Smooth muscle cell (in vitro differentiated cells): ENCODE measurements around the gene RTN4IP1. TPM values are rescaled to one million over a fixed set of nuclear protein-coding genes. Genes with fewer than 3 reads are reported as not detected.

ENCODE experiments used
- DNase-seq: peaks from one replicate; lab custom pipeline; 2025; ENCODE audit not compliant: unreplicated experiment; lab: John Stamatoyannopoulos, UW
- H2AFZ ChIP-seq: fragments of 200-600 bp; sonication (generic); 2 replicates; pipeline ENCODE4 v1.6.0; 2016; ENCODE audit warnings: antibody characterized with exemption, low read depth, mild to moderate bottlenecking
- H3F3A ChIP-seq: fragments of 200-600 bp; sonication (generic); 2 replicates; pipeline ENCODE4 v1.6.0; 2017; ENCODE audit warnings: antibody characterized with exemption, low read depth
- H3K27ac ChIP-seq: fragments of 200-600 bp; sonication (generic); 2 replicates; pipeline ENCODE4 v1.5.1; 2016; ENCODE audit warnings: low read depth, mild to moderate bottlenecking
- H3K27me3 ChIP-seq: fragments of 200-600 bp; sonication (generic); 2 replicates; pipeline ENCODE4 v1.6.1; 2016; ENCODE audit warnings: low read depth, mild to moderate bottlenecking
- H3K36me3 ChIP-seq: fragments of 200-600 bp; sonication (generic); 2 replicates; pipeline ENCODE4 v1.5.1; 2016; ENCODE audit warnings: low read depth
- H3K4me1 ChIP-seq: fragments of 200-600 bp; sonication (generic); 2 replicates; pipeline ENCODE4 v1.5.1; 2016; ENCODE audit warnings: low read depth
- H3K4me2 ChIP-seq: fragments of 200-600 bp; sonication (generic); 2 replicates; pipeline ENCODE4 v1.6.0; 2016; ENCODE audit warnings: mild to moderate bottlenecking
- H3K4me3 ChIP-seq: fragments of 200-600 bp; sonication (generic); 2 replicates; pipeline ENCODE4 v1.5.1; 2016; ENCODE audit warnings: mild to moderate bottlenecking
- H3K79me2 ChIP-seq: fragments of 200-600 bp; sonication (generic); 2 replicates; pipeline ENCODE4 v1.6.0; 2016; ENCODE audit warnings: low read depth, mild to moderate bottlenecking
- H3K9ac ChIP-seq: fragments of 200-600 bp; sonication (generic); 2 replicates; pipeline ENCODE4 v1.6.0; 2016; ENCODE audit warnings: low read depth
- H3K9me3 ChIP-seq: fragments of 200-600 bp; sonication (generic); replicated peaks from 2 replicates; pipeline ENCODE4 v1.5.1; 2016; ENCODE audit warnings: low read depth
- H4K20me1 ChIP-seq: fragments of 200-600 bp; sonication (generic); 2 replicates; pipeline ENCODE4 v1.6.0; 2016; ENCODE audit warnings: low read depth
- WGBS: methylation state at CpG from one replicate; pipeline ENCODE4 v1.1.7; 2016; ENCODE audit warnings: low lambda C conversion rate; 5-methylcytosine and 5-hydroxymethylcytosine counted together
- polyA plus RNA-seq: library from polyadenylated mRNA; unstranded; fragments of >200 nt; fragmentation: Nextera tagmentation; extraction: Ambion mirVana; gene quantifications from 2 replicates; pipeline ENCODE4 v1.2.1, GENCODE V29; 2016
- total RNA-seq: library from RNA; depleted of rRNA; stranded (reverse); fragments of >200 nt; gene quantifications from 2 replicates; pipeline ENCODE4 v1.2.3, GENCODE V29; 2014
- TF ChIP-seq, protein P1 (sequence below): fragments of 200-600 bp; sonication (generic); IDR thresholded peaks from 2 replicates; pipeline ENCODE4 v1.5.1; 2017; ENCODE audit warnings: borderline replicate concordance, mild to moderate bottlenecking, antibody characterized with exemption; ENCODE audit not compliant: insufficient read depth, poor library complexity, severe bottlenecking

Gene RTN4IP1
- total and polyA plus RNA-seq, 2 experiments from 2014 or later, result 5.7 to 8.2 TPM

DNA sequence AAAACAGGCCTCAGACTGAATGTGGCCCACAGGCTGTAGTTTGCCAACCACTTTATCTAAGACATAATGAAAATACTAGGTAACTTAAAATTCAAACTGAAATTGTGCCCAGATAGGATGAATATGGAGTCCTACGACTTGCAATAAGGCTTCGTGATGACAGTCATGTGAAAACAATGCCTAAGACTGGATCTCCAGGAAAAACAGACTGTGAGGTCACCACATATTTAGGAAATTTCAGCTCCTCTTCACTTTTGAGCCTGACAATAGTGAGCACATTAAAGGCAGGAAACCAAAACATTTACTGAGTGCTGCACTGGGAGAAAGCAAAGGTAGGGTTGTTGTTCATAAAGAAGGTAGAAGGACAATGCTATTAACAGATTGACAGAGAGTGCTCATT lies 50.0 kb downstream of the RTN4IP1 start:
- Histone ChIP-seq H3K79me2 (no peaks in the 10 kb centered on the region), H2AFZ (no peak overlapping the region), H3F3A (no peaks in the 10 kb centered on the region), H3K27me3 (no peaks in the 10 kb centered on the region), H3K9me3 (no peaks in the 10 kb centered on the region), H3K27ac (no peak overlapping the region), H4K20me1 (no peaks in the 10 kb centered on the region), H3K4me3 (no peak overlapping the region), H3K4me1 (no peaks in the 10 kb centered on the region), H3K9ac (no peak overlapping the region), H3K36me3 (no peaks in the 10 kb centered on the region), H3K4me2 (no peak overlapping the region)
- WGBS, result 72% methylated on average over 2 of the region's 2 CpGs
- TF ChIP-seq, protein P1, sequence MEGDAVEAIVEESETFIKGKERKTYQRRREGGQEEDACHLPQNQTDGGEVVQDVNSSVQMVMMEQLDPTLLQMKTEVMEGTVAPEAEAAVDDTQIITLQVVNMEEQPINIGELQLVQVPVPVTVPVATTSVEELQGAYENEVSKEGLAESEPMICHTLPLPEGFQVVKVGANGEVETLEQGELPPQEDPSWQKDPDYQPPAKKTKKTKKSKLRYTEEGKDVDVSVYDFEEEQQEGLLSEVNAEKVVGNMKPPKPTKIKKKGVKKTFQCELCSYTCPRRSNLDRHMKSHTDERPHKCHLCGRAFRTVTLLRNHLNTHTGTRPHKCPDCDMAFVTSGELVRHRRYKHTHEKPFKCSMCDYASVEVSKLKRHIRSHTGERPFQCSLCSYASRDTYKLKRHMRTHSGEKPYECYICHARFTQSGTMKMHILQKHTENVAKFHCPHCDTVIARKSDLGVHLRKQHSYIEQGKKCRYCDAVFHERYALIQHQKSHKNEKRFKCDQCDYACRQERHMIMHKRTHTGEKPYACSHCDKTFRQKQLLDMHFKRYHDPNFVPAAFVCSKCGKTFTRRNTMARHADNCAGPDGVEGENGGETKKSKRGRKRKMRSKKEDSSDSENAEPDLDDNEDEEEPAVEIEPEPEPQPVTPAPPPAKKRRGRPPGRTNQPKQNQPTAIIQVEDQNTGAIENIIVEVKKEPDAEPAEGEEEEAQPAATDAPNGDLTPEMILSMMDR, result no peak
- no peak for DNase-seq

DNA sequence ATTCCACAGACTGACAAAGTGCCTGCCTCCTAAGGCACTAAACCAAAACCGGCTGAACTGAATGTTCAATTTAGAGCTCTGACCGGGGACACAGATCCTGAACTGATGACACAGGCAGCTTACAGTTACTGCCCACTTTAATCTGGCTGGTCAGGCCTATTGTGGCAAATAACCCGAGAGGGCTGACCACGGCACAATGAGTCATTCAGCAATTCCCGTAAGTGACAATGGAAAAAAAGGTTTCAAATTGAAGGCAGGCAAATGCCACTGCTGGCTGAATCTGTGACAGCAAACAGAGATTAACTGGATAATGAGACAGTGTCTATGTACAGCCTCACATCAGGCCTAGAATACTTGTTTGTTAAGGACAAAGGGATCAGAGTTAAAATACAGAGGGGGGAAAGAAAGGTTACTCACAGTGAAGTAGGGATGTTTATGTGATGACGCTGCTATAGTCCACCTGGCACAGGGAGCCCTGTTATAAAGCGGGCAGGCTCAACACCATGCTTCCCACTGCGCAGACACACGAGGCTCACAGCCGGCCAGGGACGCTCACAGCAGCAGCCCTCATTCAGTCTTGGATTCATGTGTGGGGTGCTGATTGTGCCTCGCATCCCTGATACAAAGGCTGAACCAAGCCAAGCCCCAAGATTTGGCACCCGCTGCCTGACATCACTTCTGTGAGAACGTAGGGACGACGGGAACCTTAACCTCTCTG lies 54.4 kb downstream of the RTN4IP1 start:
- no peaks in the 10 kb centered on the region for H3K4me1 ChIP-seq
- H3K27ac ChIP-seq, result peak overlapping the region; percentile 11
- H3F3A ChIP-seq, result no peaks in the 10 kb centered on the region
- H3K27me3 ChIP-seq, result no peaks in the 10 kb centered on the region
- no peak overlapping the region for H3K4me3 ChIP-seq
- H3K4me2 ChIP-seq, result peak overlapping the region; percentile 63
- WGBS, result 55% methylated on average over 16 of the region's 16 CpGs
- DNase-seq, result no peak
- H3K36me3 ChIP-seq, result no peaks in the 10 kb centered on the region
- H4K20me1 ChIP-seq, result no peaks in the 10 kb centered on the region
- no peak overlapping the region for H3K9ac ChIP-seq
- no peaks in the 10 kb centered on the region for H3K79me2 ChIP-seq
- no peaks in the 10 kb centered on the region for H3K9me3 ChIP-seq
- no peak overlapping the region for H2AFZ ChIP-seq
- TF ChIP-seq, protein P1, result no peak

DNA sequence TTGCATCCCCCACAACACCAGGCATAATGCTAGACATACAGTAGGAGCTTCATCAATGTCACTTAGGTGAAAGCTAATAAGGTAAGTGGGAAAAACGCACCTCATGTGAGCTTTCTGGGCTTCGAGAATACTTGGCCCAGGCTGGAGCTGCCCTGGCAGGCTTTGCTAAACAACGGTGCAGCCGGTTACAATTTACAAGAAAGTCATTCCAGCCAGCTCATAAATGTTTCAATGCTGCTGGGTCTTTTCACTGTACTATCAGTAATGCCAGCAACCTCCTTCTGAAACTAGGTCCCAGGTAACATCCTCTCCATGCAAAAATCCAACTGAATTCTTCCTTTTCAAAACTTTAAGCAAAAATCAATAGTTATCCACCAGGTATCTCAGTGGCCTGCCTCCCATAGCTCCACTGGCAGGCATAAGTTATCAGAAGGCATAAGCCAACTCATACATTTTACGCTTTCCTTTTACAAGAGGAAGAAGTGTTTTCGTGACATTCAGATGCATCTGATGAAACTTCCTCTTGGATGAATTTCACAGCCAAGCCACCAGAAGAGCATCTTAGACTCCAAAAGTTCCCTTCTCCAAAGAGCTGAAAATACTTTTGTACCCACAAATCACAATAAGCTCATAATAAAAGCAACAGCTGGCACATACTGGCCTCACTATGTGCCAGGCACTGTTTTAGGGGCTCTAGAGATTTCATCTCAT lies 56.3 kb downstream of the RTN4IP1 start:
- TF ChIP-seq, protein P1, result no peak
- Histone ChIP-seq H2AFZ (no peak overlapping the region), H3K27me3 (no peaks in the 10 kb centered on the region), H3K9me3 (no peaks in the 10 kb centered on the region), H3K79me2 (no peaks in the 10 kb centered on the region), H3K9ac (no peak overlapping the region), H4K20me1 (no peaks in the 10 kb centered on the region), H3K27ac (no peak overlapping the region), H3K4me2 (no peak overlapping the region), H3K4me1 (no peaks in the 10 kb centered on the region), H3F3A (no peaks in the 10 kb centered on the region), H3K36me3 (no peaks in the 10 kb centered on the region), H3K4me3 (no peak overlapping the region)
- no peak for DNase-seq
- WGBS, result 56% methylated on average over 6 of the region's 6 CpGs
